GM18502 (cell line): ENCODE results near the gene NAXE.
"Not testable (repeated sequence)": the region's sequence is repeated elsewhere in the genome, so short reads cannot be mapped to it uniquely, and the experiment has no call there.

Experiments
- ATAC-seq: cut with Tn5 transposase; IDR thresholded peaks from one replicate; pipeline ENCODE4 v1.9.1; 2021; ENCODE audit warnings: mild to moderate bottlenecking; ENCODE audit not compliant: unreplicated experiment, poor library complexity

The NAXE gene

DNA sequence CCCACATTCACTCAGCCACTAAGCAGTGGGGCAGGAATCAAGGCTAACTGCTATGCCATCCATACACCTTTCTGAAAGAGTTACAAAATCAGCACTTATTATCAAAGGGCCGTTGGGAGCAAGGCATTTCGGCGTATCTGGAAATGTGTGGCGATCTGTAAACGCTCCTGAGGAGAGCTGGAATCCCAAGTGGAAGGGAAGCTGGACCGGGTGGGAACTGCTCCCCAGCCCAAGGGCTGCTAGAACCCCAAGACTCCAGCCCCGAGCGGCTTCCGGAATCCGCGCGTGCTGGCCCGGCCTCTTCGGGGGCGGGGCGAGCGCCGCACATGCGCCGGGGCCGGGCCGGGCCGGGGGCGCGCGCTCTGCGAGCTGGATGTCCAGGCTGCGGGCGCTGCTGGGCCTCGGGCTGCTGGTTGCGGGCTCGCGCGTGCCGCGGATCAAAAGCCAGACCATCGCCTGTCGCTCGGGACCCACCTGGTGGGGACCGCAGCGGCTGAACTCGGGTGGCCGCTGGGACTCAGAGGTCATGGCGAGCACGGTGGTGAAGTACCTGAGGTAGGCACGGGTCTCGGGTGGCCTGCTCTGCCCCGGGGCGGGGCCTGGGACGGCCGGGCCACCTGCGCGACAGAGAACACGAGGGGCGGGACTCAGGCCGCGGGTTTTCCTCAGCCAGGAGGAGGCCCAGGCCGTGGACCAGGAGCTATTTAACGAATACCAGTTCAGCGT is at the start of gene NAXE:
Gene NAXE (plus strand): TSS at position 345 of the 726 bp plus-strand sequence. CDS start 29 bp downstream, at position 374.
- ATAC-seq, result peak; percentile 87

DNA sequence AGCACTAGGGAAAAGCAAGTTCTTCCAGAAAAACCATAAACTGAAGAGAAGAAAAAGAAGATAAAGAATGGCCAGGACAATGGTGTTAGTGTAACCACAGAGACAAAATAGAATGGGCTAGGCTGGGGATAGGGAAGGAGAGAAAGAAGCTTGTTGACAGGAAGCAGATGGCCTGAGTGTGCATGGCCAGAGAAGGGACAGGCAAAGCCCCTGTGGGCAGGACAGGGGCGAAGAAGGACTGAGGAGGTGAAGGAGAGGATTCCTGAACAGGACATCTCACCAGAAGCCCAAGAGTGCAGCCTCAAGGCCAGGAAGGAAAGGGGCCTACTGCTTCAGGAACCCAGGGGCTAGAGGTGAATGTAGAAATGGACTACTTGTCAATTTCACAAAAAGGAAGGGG is 48.5 kb upstream of the NAXE start:
- no peak for ATAC-seq

DNA sequence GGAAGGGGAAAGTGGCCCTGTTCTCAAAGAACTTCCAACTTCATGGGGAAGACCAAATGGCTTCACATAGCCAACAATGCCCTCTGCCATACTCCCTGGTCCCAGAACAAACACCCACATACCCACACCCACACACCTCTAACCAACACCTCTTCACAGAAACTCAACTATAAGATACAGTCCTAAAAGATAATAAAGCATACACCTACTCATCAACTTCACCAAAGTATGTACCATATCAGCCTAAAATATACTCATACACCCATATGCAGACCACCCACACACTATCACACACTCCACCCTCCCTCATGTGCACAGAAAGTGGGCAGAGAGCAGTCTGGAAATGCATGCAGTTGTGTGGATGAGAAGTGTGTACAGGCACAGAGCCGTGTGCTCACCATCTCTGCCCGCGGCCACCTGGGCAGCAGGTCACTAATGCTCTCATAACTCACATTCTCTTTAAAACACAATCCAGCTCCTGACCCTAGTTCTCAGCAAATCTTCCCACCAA is 46.9 kb upstream of the NAXE start:
- no peak for ATAC-seq

DNA sequence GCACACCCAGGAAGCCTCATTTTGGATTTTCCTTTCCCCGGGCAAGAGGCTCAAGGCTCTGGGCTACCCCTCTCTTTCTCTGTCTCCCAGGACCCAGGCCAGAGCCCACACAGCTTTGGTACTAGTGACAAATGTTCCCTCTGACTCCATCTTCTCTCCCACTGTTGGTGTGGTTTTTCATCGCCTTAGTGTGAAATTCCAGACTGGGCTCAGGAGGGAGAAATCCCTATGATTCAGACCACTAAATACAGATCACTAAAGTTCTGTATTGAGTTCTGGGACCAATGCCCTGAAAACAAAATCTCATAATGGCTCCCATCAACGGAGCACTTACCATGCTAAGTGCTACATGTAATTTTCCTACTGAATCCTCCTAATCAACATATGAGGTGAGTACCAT is 45.3 kb upstream of the NAXE start:
- ATAC-seq, result no peak

GRCh38 chr1:156547434-156547833 is 44.1 kb upstream of the NAXE start:
- no peak for ATAC-seq

GRCh38 chr1:156547982-156548381 is 43.6 kb upstream of the NAXE start:
- no peak for ATAC-seq

- no peak for ATAC-seq
Observed at GRCh38 chr1:156549390-156549789, 42.2 kb upstream of the NAXE start.

- ATAC-seq, result no peak
Observed at GRCh38 chr1:156549831-156550230, 41.7 kb upstream of the NAXE start.

GRCh38 chr1:156550346-156550745 is 41.2 kb upstream of the NAXE start:
- ATAC-seq, result no peak

- ATAC-seq, result no peak
Observed at GRCh38 chr1:156551066-156551643, 40.4 kb upstream of the NAXE start.

- ATAC-seq, result no peak
Observed at GRCh38 chr1:156551869-156552268, 39.7 kb upstream of the NAXE start.

DNA sequence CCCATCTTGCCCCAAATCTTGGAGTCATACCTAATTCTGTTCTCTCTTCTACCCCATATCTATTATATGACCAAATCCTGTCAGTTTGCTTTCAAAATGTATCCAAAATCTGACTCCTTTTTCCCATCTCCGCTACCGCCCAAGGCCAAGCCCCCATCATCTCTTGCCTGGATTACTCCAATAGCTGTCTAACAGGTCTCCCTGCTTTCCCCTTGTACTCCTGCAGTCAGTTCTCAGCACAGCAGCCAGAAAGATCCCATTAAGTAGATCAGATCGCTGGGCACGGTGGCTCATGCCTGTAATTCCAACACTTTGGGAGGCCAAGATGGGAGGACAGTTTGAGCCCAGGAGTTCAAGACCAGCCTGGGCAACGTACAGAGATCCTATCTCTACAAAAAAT is 39.1 kb upstream of the NAXE start:
- no peak for ATAC-seq

- not testable (repeated sequence) for ATAC-seq
Observed at GRCh38 chr1:156552937-156553336, 38.6 kb upstream of the NAXE start.

DNA sequence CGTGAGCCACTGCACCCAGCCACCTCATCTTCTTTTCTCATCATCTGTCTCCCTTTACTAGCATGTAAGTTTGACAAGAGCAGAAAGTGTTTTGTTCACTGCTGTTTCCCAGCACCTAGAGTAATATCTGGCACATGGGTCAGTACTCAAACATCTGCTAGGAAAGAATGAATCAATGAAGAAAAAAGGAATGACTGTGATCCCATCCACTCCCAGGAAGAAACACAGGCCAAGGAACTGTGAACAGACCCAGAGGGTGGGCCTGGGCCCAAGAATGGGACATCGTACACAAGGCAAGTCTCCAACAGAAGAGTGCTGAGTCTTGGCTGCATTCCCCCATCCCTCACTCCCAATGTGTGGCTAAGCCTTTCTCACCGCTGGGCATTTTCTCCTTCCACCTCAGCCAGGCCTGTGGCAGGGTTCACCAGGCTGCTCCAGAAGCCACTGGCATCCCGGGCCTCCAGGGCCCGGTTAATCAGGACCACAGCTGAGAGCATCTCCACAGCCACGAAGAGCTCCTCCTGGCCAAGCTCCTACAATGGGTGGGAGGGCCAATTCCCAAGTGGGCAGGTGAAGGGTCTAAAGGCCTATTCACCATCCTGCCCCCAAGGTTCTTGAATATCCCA is 37.6 kb upstream of the NAXE start:
- no peak for ATAC-seq

DNA sequence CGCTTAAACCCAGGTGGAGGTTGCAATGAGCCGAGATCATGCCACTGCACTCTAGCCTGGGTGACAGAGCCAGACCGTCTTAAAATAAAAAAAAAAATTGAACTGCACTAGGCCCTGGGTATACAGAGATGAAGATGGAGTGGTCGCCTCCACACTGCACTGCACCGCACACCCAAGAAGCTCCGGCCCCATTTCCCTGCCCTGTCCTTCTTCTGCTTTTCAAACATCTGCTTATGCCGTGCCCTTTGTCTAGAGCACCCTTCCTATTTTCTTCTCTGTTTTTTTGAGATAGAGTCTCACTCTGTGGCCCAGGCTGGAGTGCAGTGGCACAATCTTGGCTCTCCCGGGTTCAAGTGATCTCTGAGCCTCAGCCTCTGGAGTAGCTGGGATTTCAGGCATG is 36.6 kb upstream of the NAXE start:
- ATAC-seq, result no peak

- ATAC-seq, result no peak
Observed at GRCh38 chr1:156555715-156556114, 35.9 kb upstream of the NAXE start.

GRCh38 chr1:156556354-156556753 is 35.2 kb upstream of the NAXE start:
- no peak for ATAC-seq

- no peak for ATAC-seq
Observed at GRCh38 chr1:156559086-156559796, 32.3 kb upstream of the NAXE start.

DNA sequence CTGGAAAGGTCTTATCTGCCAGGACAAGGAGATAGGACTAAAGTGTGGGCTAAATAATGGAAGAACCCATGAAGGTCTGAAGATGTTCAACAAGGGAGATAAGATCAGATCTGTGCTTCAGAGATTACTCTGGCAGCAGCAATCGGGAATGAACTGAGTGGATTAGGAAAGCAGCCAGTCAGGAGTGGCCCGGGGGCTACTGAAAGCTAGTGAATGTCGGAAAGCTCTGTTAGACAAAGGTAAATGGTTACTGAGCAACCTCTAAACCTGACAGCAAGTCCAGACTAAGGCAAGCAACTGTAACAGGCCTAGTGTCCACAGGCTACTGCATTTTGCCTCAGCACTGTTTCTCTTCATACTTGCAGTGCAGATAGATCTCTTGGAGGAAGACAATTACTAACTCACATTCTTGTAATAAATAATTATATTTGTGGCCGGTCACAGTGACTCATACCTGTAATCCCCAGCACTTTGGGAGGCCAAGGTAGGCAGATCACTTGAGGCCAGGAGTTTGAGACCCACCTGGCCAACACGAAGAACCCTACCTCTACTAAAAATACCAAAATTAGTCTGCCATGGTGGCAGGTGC is 31.7 kb upstream of the NAXE start:
- no peak for ATAC-seq

- ATAC-seq, result no peak
Observed at GRCh38 chr1:156560585-156561163, 30.9 kb upstream of the NAXE start.
